Skin epidermis (tissue), 12 donors: ENCODE results near the gene DDX39B.
"Not testable (repeated sequence)": the region's sequence is repeated elsewhere in the genome, so short reads cannot be mapped to it uniquely, and the experiment has no call there.

Experiments
- H3K27ac ChIP-seq, 21 experiments: fragments of 200-600 bp; sonication (generic) in 11 of 21; one replicate each; pipeline ENCODE4 v1.5.0; 2020; ENCODE audit warnings: mild to moderate bottlenecking in 3 of 21, inconsistent platforms in 2 of 21, moderate library complexity in 2 of 21
- H3K4me3 ChIP-seq, 7 experiments: fragments of 200-600 bp; sonication (generic) in 2 of 7; one replicate each; pipeline ENCODE4 v1.5.0; 2020; ENCODE audit warnings: inconsistent platforms in 2 of 7, mild to moderate bottlenecking in 2 of 7, moderate library complexity in 1 of 7

Gene DDX39B

GRCh38 chr6:31541658-31542521, at the start of gene DDX39B:
DDX39B (minus strand) TSS chr6:31542003; CDS start chr6:31540532, 1,471 bp downstream.
- Histone ChIP-seq H3K27ac (peak within 1 kb of the TSS; percentile 80 to 99 (median 95)), H3K4me3 (peak within 1 kb of the TSS; percentile 49 to 82 (median 67))

- H3K27ac ChIP-seq, H3K4me3 ChIP-seq: not testable (repeated sequence)
Observed at GRCh38 chr6:31590691-31591090, 48.9 kb upstream of the DDX39B start.

- peak overlapping the region in 5 of 21 experiments; percentile 23 to 94 (median 83) for H3K27ac ChIP-seq
Observed at GRCh38 chr6:31588871-31589650, 47.3 kb upstream of the DDX39B start.

GRCh38 chr6:31587791-31588777, 46.3 kb upstream of the DDX39B start:
- Histone ChIP-seq H3K27ac (peak overlapping the region in 18 of 21 experiments; percentile 8 to 94 (median 70)), H3K4me3 (peak overlapping the region in 4 of 7 experiments; percentile 2 to 21 (median 19))

More at GRCh38 chr6:31588871-31589650, 47.3 kb upstream of the DDX39B start:
- H3K4me3 ChIP-seq = no peak overlapping the region

- H3K27ac ChIP-seq = peak overlapping the region in 18 of 21 experiments; percentile 19 to 94 (median 70)
- H3K4me3 ChIP-seq = peak overlapping the region in 4 of 7 experiments; percentile 2 to 21 (median 19)
Observed at GRCh38 chr6:31586599-31587281, 44.9 kb upstream of the DDX39B start.

GRCh38 chr6:31586008-31586407, 44.2 kb upstream of the DDX39B start, which contains the start of gene LST1:
LST1 (plus strand) TSS chr6:31586277; CDS start chr6:31587300, 1,023 bp downstream.
- Histone ChIP-seq H3K27ac (peak within 1 kb of the TSS in 18 of 21 experiments; percentile 19 to 94 (median 70)), H3K4me3 (peak within 1 kb of the TSS in 4 of 7 experiments; percentile 2 to 21 (median 19))

- peak overlapping the region in 13 of 21 experiments; percentile 5 to 94 (median 76) for H3K27ac ChIP-seq
Observed at GRCh38 chr6:31585491-31585890, 43.7 kb upstream of the DDX39B start.

GRCh38 chr6:31582230-31582643, 40.4 kb upstream of the DDX39B start, which contains the start of gene LTB:
LTB (minus strand) TSS chr6:31582424; CDS start chr6:31582417, 7 bp downstream.
- Histone ChIP-seq H3K4me3 (peak within 1 kb of the TSS; percentile 53 to 84 (median 66)), H3K27ac (peak within 1 kb of the TSS; percentile 57 to 98 (median 88))

More at GRCh38 chr6:31585491-31585890, 43.7 kb upstream of the DDX39B start:
- no peak overlapping the region for H3K4me3 ChIP-seq

GRCh38 chr6:31581434-31582229, 39.8 kb upstream of the DDX39B start:
- H3K27ac ChIP-seq = peak overlapping the region; percentile 57 to 98 (median 88)

GRCh38 chr6:31580807-31581433, 39.1 kb upstream of the DDX39B start:
- Histone ChIP-seq H3K4me3 (peak overlapping the region; percentile 53 to 84 (median 66)), H3K27ac (peak overlapping the region; percentile 57 to 98 (median 88))

More at GRCh38 chr6:31581434-31582229, 39.8 kb upstream of the DDX39B start:
- H3K4me3 ChIP-seq = peak overlapping the region; percentile 53 to 84 (median 66)

- peak overlapping the region; percentile 53 to 84 (median 66) for H3K4me3 ChIP-seq
- H3K27ac ChIP-seq = peak overlapping the region in 20 of 21 experiments; percentile 57 to 98 (median 88)
Observed at GRCh38 chr6:31580438-31580740, 38.6 kb upstream of the DDX39B start.

GRCh38 chr6:31579546-31580437, 38.0 kb upstream of the DDX39B start:
- Histone ChIP-seq H3K4me3 (peak overlapping the region in 5 of 7 experiments; percentile 53 to 84 (median 66)), H3K27ac (peak overlapping the region in 13 of 21 experiments; percentile 75 to 98 (median 89))

- Histone ChIP-seq H3K4me3 (no peak overlapping the region), H3K27ac (peak overlapping the region in 2 of 21 experiments; percentile 94 to 98)
Observed at GRCh38 chr6:31579119-31579505, 37.3 kb upstream of the DDX39B start.

- Histone ChIP-seq H3K27ac (peak overlapping the region in 5 of 21 experiments; percentile 55 to 98 (median 64)), H3K4me3 (peak overlapping the region in 1 of 7 experiments; percentile 58)
Observed at GRCh38 chr6:31578184-31579118, 36.6 kb upstream of the DDX39B start.

GRCh38 chr6:31577579-31577966, 35.8 kb upstream of the DDX39B start:
- Histone ChIP-seq H3K27ac (peak overlapping the region in 8 of 21 experiments; percentile 40 to 98 (median 63)), H3K4me3 (peak overlapping the region in 6 of 7 experiments; percentile 37 to 58 (median 40))
